NOMO-1 treated with dmso at 0.1 percent for 144 hours (cell line): Measurements from ENCODE around the gene PLEKHA6.

Experiments used
- DNase-seq: peaks from one replicate; lab custom pipeline; 2025; ENCODE audit not compliant: unreplicated experiment; lab: John Stamatoyannopoulos, UW

The PLEKHA6 gene

DNA sequence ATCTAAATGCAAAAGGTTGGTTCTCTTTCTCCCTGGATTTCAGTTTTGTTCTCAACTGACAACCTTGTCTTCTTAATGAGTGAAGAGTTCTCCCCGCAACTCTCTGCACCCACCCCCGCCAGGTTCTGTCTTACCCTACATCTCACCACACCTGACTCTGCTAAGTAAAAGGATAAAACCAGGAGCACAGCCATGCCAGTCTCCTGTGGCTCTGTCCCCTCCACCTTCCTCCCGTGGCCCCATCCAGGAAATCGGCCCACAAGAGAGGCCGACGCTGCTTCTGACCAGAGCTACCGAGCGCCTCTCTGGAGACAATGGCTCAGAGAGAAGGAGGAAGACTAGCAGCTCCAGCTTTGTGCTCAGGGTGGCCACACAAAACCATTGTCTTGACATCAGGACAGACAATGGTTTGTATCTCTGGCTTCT is 72.2 kb downstream of the PLEKHA6 start:
- no peak for DNase-seq

DNA sequence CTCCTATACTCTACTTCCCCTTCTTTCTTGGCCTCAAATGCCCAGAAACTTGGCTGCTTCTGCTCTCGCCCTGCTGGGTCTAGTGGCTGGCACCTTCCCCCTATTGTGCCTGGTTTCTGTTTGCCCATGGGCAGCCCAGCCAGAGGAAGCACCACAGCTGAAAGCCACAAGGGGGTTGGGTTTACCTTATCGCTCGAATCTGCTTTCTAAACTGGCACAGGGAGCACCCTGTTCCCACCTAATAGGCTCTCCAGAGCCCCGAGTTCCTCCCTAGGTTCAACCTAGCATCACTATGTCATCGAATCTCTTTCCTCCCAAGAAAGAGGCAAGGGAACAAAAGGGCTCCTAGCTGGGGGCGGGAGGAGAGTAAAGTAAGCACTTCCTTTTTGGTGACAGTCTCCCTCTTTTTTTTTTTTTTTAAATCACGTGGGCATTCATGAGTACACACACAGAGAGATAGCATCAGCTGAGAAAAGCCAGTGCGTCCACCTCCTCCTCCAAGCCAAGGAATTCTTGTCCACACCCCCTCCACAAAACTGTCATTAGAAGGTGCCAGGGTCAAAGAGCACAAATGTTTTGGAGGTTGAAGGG is 72.8 kb downstream of the PLEKHA6 start:
- peak; percentile 79 for DNase-seq

DNA sequence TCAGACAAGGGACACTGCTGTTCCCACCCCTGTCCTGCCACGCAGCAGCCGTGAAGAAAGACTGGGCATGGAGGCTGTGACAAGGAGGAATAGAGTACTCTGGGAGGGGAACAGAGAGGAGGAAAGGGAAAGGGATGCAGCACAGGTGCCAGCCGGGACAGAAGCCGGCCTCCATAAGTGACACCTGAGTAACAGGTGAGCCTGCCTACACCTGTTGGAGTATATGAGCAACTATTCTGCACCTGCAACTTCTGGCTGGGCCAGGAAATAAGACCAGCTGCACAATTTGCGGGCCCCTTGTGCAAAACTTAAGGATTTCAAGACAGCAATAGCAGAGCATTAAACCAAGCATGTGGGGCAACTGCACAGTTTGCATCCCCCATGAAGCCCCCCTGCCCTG is 73.4 kb downstream of the PLEKHA6 start:
- DNase-seq, result no peak

DNA sequence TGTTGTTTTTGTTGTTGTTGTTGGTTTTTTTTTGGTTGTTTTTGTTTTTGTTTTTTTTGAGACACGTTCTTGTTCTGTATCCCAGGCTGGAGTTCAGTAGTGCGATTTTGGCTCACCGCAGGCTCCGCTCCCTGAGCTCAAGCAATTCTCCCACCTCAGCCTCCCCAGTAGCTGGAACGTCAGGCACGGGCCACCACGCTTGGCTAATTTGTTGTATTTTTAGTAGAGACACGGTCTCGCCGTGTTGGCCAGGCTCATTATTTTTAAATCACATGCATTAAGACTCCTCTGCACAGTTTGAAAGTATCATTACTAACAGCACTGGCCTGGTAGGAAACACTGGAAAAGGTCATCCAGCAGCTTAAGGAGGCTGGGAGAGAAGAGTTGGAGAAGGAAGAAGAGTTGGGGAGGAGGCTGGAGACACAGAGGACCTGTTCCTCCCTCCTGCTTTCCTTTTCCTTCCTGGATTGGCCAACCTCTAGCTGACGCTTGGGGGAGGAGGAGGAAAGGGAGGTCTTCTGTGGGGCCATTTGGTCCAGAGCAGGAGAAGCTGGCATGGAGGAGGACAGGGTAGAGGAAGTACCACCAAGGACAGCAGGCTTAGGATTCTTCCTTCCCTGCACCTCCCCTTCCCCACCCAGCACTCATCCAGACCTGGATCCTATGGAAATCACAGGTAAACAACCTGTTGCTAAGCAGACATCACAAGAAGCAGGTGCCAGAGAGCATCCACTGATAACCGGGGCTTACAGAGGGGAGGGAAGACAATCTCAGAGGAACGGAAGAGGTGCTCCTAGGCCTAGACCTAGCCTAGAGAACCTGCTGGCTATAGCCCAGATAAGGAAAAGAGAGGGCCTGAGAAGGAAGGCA is 74.1 kb downstream of the PLEKHA6 start:
- no peak for DNase-seq

DNA sequence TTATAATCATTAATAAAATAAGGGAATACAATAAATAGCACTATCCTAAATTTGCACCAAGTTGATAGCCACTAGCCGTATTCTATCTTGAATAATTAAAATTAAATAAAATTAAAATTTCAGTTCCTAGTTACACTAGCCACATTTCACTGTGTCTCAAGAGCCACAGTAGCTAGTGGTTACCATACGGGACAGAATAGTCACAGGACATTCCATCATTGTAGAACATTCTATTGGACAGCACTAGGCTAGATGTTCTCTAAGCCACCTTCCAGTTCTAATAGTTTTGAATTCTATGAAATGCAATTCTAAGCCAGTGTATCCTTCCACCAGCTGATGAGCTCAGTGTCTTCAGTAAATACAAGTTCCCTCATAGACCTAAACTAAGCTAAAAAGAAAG is 74.8 kb downstream of the PLEKHA6 start:
- DNase-seq, result no peak

DNA sequence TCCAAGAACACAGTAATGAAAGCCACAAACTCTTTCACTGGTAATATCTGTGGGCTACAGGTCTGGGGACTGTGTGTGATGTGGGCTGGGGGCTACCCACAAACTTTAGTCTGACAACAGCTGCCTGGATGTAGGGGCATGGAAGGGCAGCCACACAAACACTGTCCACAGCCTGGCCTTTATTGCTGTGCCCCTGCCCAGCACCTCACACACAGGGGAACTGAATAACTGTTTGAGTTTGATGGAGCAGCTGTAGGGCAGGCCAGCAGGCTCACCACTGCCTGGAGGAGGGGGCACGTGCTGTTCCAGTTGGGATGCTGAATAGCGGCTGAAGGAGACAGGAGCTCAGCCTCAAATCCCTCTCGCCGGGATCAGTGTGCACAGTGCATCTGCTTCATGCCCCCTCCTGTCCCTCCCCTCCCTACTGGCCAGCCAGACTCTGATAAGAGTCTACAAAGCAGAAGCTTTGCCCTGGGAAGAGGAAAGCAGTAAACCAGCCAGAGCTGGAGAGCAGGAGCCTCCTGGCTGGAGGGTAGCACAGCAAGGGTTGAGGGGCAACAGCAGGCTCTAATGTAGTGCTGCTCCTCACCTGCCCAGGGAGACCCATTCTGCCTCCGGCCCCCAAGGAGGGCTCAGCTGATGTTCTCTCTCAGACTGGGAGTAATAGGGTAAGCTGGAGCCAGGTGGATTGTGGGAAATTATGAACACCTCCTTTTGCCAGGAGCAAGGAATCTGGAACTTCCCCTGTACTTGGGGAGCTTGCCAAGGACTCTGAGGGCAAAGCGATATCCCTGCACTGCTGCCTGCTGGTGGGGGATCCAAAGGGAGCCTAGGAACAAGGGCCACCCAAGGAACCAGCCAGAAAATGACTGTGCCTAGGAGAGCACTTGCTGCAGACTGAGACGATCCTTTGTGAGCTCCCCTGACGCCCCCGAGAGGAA is 75.7 kb downstream of the PLEKHA6 start:
- no peak for DNase-seq

DNA sequence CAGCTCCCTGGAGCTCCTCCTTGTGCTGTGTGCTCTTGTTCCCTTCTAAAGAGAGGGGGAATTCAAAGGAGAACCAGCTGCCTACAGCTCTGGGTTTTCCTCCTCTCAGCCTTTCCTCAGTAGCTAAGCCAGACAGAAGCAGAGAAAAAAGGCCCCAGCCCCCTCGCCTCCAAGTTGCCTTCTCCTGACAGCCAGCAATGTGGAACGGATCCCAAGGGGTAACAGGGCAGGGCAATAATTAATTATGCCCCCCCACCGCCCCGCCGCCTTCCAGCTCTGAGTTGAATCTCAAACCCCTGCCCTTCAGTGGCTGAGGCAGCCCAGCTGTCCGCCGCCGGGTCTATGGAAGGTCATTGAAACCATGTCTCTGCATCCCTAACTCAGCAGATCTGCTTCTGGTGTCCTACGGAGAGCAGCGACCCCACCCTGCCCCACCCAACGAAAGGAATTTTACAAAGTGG is 76.9 kb downstream of the PLEKHA6 start:
- DNase-seq, result no peak

DNA sequence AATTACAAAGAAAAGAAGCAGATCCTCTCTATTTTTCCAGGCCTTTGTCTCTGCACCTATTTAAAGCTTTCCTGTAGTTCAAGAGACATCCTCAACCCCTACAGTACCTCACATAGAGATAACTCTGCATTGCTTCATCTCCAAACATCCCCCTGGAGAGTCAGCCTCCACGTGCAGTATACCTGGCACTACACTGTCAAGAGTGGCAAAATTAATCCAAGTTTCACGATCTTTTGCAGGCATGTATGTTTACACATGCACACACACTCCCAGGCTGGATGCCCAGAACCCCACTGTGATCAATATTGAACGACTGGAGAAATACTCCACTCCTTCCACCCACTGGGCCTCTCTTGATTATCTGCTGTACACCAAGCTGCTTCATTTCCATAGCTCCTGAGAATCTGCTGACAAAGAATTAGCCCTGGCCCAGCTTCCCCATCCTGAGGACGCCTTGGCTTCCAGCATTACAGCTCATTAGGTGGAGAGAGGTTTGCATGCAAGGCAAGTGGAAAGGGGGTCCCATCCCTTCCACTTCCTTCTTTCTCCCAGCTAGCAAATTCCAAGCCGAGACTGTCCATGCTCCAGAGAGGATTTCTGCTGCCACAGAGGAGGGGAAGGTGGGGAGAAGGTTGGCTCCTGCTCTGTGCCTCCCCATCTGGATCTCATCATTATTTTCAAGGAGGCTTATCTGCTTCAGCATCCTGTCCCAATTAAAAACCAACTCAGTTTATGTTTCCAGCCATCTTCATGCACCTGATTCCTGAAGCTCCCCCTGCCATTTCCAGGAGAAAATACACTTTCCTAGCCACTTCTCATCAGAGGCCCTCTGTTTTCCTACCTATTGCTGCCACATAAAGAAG is 79.4 kb downstream of the PLEKHA6 start:
- no peak for DNase-seq

DNA sequence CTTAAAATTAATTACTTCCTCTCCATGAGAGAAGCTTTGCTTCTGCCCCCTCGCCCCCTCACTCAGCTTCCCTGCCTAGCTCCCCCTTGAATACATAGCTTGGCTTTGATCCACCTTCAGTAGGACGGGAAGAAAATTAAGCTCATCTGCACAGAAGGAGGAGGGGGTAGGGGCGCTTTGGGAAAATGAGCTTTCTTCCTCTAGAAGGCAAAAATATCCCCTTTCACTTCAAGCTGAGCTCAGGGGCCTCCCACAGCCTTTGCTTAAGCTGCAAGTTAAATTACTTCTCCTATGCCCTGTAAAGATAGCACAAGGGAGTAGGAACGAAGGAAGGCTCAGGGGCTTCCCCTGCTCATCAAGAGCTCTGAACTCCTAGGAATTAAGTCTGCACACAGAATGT is 80.8 kb downstream of the PLEKHA6 start:
- DNase-seq, result peak; percentile 48

DNA sequence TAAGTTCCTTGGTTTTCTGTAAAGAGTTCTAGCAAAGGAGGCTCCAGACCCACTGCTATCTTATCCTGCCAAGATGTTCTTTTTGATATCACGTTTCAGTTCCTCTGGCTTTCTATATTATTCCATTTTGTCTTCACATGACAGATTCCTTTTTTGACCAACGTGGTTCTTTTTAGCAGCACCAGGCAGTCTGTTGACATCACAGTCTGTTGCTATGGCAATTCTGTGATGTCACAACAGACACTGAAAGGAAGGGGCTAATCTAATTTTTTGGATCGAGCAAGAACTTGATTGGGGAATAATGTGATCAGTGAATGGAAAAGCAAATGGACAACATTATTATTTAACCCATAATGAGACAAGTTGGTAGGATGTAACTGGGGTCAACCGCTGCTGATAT is 81.5 kb downstream of the PLEKHA6 start:
- DNase-seq, result no peak

DNA sequence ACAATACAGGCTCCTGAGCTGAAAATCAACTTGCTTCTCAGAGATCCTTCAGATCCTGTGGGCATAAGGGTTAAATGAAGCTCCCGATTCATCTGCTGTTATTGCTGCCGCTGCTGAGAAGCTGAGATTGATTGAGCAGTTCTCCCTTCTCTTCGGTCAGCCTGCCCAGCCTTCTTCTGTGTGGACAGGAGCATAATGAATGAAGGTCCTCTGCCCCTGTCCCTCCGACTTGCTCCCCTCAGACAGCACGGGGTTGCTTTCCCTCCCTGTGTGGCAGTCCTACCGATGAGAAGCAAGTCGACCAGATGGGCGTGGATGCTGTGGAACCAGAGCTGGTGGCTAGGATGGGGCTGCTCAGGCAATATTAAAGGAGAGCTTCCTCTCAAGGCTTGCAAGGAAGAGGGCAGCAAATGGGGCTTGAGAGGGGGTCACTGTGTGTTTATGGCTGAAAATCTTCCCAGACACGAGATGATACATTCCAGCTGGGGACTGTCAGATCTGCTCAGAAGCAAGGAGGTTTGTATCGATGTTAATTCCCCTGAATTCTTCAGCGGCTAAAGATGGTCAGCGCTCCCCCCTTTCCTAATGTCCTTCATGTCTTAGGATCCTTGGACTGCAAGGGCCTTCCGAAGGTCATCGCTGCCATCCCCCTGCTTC is 82.0 kb downstream of the PLEKHA6 start:
- no peak for DNase-seq

DNA sequence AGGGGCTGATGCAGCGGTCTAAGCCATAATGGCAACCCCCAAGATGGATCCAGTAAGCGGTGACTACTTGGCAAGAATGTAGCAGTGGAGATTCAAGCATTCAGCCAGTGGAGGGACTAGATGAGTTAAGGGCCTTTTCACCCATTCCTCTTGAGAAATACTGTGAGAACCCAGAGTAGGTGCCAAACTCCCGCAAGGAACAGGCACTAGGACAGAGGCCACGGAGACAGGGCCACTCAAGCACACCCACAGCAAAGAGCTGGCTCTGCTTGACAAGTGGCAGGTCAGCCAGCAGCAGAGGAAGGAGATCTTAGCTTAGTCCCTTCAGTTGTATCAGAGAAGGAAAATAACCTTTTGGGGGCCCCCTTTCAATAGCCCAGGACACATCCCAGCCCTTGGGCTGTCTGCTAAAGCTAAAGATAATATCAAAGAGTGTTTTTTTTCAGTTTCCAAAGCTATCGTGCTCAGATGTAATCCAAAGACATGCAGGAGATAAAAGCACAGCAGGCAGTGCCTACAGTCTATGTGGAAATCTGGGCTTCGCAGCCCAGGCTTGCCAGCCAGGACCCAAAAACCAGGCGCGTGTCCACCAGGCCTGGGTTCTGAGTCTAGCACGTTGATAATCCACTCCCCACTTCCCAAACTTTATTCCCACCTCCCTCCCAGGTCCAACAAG is 83.9 kb downstream of the PLEKHA6 start:
- DNase-seq, result no peak

DNA sequence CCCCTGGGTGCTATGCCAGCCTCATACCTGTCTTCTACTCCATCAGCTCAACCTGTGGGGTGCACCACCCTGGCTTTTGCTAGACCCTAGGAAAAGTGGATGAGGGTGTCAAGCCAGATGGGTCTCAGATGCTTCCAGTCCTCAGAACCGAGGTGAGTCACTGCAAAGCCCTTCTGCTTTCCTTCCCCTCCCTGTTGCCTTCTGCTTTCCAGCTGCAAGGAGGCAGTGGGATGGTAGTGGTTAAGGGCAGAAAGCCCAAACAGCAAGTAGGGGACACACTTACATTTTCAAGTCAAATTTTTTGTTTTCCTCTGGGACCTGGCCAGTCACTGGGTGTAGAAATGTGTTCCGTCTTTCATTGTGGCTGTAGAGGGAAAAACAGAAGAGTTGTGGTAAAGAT is 85.3 kb downstream of the PLEKHA6 start:
- DNase-seq, result no peak

DNA sequence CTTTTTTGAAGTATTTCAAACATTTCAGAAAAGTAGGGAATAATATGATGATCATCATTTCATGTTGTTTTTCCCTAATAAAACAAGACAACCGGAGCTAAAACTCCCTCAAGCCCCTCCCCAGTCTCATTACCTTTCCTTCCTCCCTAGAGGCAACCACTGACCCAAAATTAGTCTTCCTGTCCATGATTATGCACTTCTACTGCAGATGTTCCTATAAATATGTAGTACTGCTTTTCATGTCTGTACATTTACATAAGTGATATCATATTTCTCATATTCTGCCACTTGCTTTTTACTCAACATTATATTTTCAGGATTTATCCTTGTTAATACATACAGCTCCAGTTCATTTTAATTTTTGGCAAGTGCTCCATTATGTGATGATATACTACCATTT is 87.2 kb downstream of the PLEKHA6 start:
- DNase-seq, result peak; percentile 20

DNA sequence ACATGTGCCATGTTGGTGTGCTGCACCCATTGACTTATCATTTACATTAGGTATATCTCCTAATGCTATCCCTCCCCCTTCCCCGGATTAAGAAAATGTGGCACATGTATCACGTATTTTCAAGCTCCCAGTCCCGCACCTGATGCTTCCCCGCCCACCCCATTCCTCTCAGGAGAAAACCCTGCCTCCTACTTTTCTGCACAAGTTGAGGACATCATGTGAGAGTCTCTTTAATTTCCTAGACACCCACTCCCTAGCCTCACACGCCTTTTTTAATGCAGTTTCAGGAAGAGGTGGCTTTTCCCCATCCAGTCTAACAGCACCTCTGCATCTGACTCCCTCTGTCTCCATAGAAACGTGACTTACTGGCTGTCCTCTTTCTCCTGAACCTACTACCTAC is 87.8 kb downstream of the PLEKHA6 start:
- no peak for DNase-seq

DNA sequence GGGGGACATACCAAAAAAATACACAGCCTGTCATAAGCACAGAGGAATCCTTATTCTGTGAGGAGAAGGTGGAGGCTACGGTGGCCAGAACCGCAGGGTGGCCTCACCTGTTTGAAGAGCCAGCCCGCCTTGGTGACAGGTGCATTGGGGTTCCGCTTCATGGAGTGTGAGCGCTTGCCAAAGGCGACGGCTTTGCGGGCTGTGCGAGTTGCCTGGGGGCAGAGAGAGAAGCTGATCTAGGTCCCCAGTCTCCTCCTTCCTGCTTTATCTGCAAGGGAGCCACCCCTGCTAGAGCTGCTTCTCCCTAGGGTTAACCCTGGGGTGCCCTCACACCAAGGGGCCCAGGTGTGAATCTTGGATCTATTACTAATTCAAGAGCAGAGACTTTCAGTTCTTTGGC is 91.6 kb downstream of the PLEKHA6 start:
- DNase-seq, result no peak

DNA sequence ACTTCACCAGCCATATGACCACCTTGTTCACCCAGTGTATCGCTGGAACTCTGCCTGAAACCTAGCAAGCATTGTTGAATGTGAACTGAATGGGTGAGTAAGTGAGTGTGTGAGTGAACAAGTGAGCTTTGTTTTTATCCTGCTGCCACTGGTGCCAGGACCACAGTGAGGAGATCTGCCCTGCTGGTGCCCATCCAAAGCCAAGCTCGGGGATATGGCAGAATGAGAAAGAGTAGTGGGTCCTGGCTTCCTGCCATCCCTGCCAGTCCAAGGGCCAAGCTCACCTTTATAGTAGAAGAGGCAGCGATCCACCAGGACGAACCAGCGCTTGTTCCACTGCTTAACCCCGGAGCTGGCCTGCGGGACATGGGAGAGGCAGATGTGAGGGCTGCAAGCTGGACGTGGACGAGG is 92.5 kb downstream of the PLEKHA6 start:
- no peak for DNase-seq

DNA sequence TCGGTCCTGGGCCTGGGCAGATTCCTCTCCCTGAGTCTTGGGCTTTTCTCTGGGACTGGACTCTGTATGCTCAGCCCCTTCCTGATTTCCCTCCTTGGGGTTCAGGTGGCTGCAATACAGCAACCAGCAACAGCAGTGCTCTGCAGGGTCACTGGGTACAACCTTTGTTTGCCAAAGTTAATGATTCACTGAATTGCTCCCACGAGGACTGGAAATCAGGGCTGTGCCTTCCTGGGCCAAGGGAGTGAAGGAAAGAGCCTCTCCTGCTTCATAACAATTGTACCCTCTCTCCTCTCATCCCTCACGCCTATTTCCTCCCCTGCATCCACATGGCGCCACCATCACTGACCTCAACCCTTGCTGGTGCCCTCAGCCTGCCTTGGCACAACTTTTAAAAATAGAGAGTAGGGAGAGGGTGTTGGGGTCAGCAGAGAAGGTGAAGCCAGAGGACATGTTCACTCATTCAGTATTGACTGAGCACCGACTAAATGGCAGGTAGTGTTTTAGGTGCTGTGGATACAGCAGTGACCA is 93.2 kb downstream of the PLEKHA6 start:
- no peak for DNase-seq

DNA sequence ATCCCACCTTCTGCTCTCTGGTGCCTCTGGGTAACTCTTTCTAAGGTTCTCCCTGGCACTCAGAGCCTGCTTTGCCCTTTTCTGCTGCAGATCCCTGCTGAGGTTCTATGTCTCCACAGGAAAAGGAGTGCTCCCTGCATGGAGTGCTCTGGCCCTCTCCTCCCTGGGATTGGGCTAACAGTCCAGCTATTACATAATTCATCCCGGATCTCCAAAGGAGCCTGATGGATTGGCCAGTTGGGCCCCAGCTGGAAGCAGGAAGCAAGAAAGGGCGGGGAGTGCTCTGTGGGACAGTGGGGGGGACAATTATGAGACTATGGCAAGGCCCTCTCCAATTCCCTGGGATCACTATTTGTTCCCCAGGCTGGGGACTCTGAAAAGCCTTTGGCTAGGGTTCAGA is 94.1 kb downstream of the PLEKHA6 start:
- DNase-seq, result no peak
